ENCODE results near the gene PSME1. TPM values are rescaled to one million over a fixed set of nuclear protein-coding genes. Genes with fewer than 3 reads are reported as not detected.
A peak's percentile ranks its signal among the peaks of the same experiment; 100 is the strongest.

The PSME1 gene
- polyA plus RNA-seq, 12 donors, result 67.3 to 116 (median 106) TPM; not detected in 1

GRCh38 chr14:24145219-24145618 is 9.2 kb downstream of the PSME1 start:
- no peak for DNase-seq

GRCh38 chr14:24145690-24146452 is 9.9 kb downstream of the PSME1 start:
- no peak for DNase-seq

- DNase-seq, result peak; percentile 92
These were observed 10.5 kb downstream of the PSME1 start, which contains the start of gene PSME2 for GRCh38 chr14:24146453-24146977. Gene PSME2 (minus strand): TSS chr14:24146610. CDS start chr14:24146581, 29 bp downstream.

- DNase-seq, result peak; percentile 99
These were observed 11.2 kb downstream of the PSME1 start, which contains the start of gene RNF31 for GRCh38 chr14:24146978-24147760. Gene RNF31 (plus strand): TSS chr14:24147498. CDS start chr14:24147699, 201 bp downstream.

- DNase-seq, result no peak
These were observed 11.9 kb downstream of the PSME1 start for GRCh38 chr14:24147761-24148428.

GRCh38 chr14:24149302-24149969 is 13.4 kb downstream of the PSME1 start:
- DNase-seq, result no peak

- no peak for DNase-seq
These were observed 14.1 kb downstream of the PSME1 start for GRCh38 chr14:24150061-24150460.

GRCh38 chr14:24150567-24150966 is 14.6 kb downstream of the PSME1 start:
- DNase-seq, result no peak

- no peak for DNase-seq
These were observed 15.0 kb downstream of the PSME1 start for GRCh38 chr14:24150993-24151392.

GRCh38 chr14:24151404-24152080 is 15.5 kb downstream of the PSME1 start:
- no peak for DNase-seq

- no peak for DNase-seq
These were observed 19.1 kb downstream of the PSME1 start for GRCh38 chr14:24155100-24155499.

- no peak for DNase-seq
These were observed 20.8 kb downstream of the PSME1 start for GRCh38 chr14:24156840-24157239.

GRCh38 chr14:24157331-24157730 is 21.3 kb downstream of the PSME1 start:
- no peak for DNase-seq

GRCh38 chr14:24159777-24160498 is 23.9 kb downstream of the PSME1 start:
- no peak for DNase-seq

- DNase-seq, result no peak
These were observed 24.5 kb downstream of the PSME1 start for GRCh38 chr14:24160499-24160849.

GRCh38 chr14:24160850-24161804 is 25.1 kb downstream of the PSME1 start, which contains the start of gene IRF9:
Gene IRF9 (plus strand): TSS chr14:24161265. CDS start chr14:24162145, 880 bp downstream.
- peak; percentile 96 for DNase-seq

- DNase-seq, result no peak
These were observed 26.1 kb downstream of the PSME1 start for GRCh38 chr14:24162093-24162492.

GRCh38 chr14:24164518-24164991 is 28.6 kb downstream of the PSME1 start:
- no peak for DNase-seq

- no peak for DNase-seq
These were observed 29.8 kb downstream of the PSME1 start for GRCh38 chr14:24165785-24166184.

All from muscle of arm (tissue), 12 donors.